Muscle layer of colon (tissue), 2 donors: ENCODE results near the gene RLBP1.

ENCODE experiments used
- H3K27ac ChIP-seq: one replicate; pipeline ENCODE4 v1.7.0; 2013; ENCODE audit warnings: low read depth, mild to moderate bottlenecking, low read length, moderate library complexity
- H3K27me3 ChIP-seq, 2 donors: one replicate each; pipeline ENCODE4 v1.7.0; 2013; ENCODE audit warnings: low read length in 2 of 2, mild to moderate bottlenecking in 2 of 2; ENCODE audit not compliant: insufficient read depth in 2 of 2, control insufficient read depth in 1 of 2
- H3K36me3 ChIP-seq: one replicate; pipeline ENCODE4 v1.7.0; 2013; ENCODE audit warnings: mild to moderate bottlenecking, low read length; ENCODE audit not compliant: insufficient read depth
- H3K4me1 ChIP-seq: one replicate; pipeline ENCODE4 v1.7.0; 2013; ENCODE audit warnings: mild to moderate bottlenecking, low read length; ENCODE audit not compliant: insufficient read depth
- H3K4me3 ChIP-seq, 2 donors: one replicate each; pipeline ENCODE4 v1.7.0; 2013; ENCODE audit warnings: low read length in 2 of 2, low read depth in 1 of 2, mild to moderate bottlenecking in 1 of 2, moderate library complexity in 1 of 2
- H3K9ac ChIP-seq: one replicate; pipeline ENCODE4 v1.7.0; 2013; ENCODE audit warnings: low read length
- H3K9me3 ChIP-seq: one replicate; pipeline ENCODE4 v1.7.0; 2013; ENCODE audit warnings: mild to moderate bottlenecking, low read length
- donor health status: abdominal sarcoma.
- donor health status: Adenocarcinoma of cecum.

Gene RLBP1

GRCh38 chr15:89161666-89162065 lies 59.7 kb downstream of the RLBP1 start:
- H3K9ac ChIP-seq: no peak overlapping the region

More at GRCh38 chr15:89161666-89162065, 59.7 kb downstream of the RLBP1 start:
- Histone ChIP-seq H3K36me3 (no peaks in the 10 kb centered on the region), H3K27me3 (no peaks in the 10 kb centered on the region), H3K4me3 (no peak overlapping the region), H3K27ac (no peak overlapping the region), H3K4me1 (peaks cover 32% of the 10 kb centered on the region), H3K9me3 (no peaks in the 10 kb centered on the region)
